ENCODE data around the gene ZNF418.
"Not testable (repeated sequence)": the region's sequence is repeated elsewhere in the genome, so short reads cannot be mapped to it uniquely, and the experiment has no call there.

Gene ZNF418

GRCh38 chr19:57888560-57889231 is 46.5 kb downstream of the ZNF418 start, which contains the start of gene ZNF814:
Gene ZNF814 (minus strand): TSS chr19:57889037. CDS start chr19:57888802, 235 bp downstream.
- Histone ChIP-seq H3K27me3 (ENCODE audit: control insufficient read depth, insufficient read depth, low read length) (no peaks in the 10 kb centered on the region), H3K9ac (ENCODE audit: low read length) (peak within 1 kb of the TSS; percentile 93), H3K4me1 (ENCODE audit: control insufficient read depth, insufficient read depth, low read length) (peaks cover 12% of the 10 kb centered on the region; the same call in 1 of the 2 replicates), H3K4me3 (ENCODE audit: low read depth, low read length) (peak within 1 kb of the TSS; percentile 94), H3K9me3 (ENCODE audit: control insufficient read depth, insufficient read depth, low read depth, low read length) (peaks cover 18% of the 10 kb centered on the region; the same call in 1 of the 2 replicates), H3K27ac (ENCODE audit: low read depth, low read length) (peak within 1 kb of the TSS; percentile 92), H3K36me3 (ENCODE audit: control insufficient read depth, insufficient read depth, low read length) (peaks cover 26% of the 10 kb centered on the region)

GRCh38 chr19:57888107-57888559 is 47.1 kb downstream of the ZNF418 start:
- peak overlapping the region; percentile 93 for H3K9ac ChIP-seq (ENCODE audit: low read length)
- peaks cover 32% of the 10 kb centered on the region for H3K36me3 ChIP-seq (ENCODE audit: control insufficient read depth, insufficient read depth, low read length)
- H3K27ac ChIP-seq (ENCODE audit: low read depth, low read length) = peak overlapping the region; percentile 92
- H3K4me3 ChIP-seq (ENCODE audit: low read depth, low read length) = peak overlapping the region; percentile 94
- peaks cover 18% of the 10 kb centered on the region; the same call in 1 of the 2 replicates for H3K9me3 ChIP-seq (ENCODE audit: control insufficient read depth, insufficient read depth, low read depth, low read length)
- peaks cover 12% of the 10 kb centered on the region; the same call in 1 of the 2 replicates for H3K4me1 ChIP-seq (ENCODE audit: control insufficient read depth, insufficient read depth, low read length)
- H3K27me3 ChIP-seq (ENCODE audit: control insufficient read depth, insufficient read depth, low read length) = no peaks in the 10 kb centered on the region

GRCh38 chr19:57887195-57887941 is 47.8 kb downstream of the ZNF418 start:
- Histone ChIP-seq H3K27me3 (ENCODE audit: control insufficient read depth, insufficient read depth, low read length) (no peaks in the 10 kb centered on the region), H3K4me1 (ENCODE audit: control insufficient read depth, insufficient read depth, low read length) (peaks cover 7% of the 10 kb centered on the region; the same call in 1 of the 2 replicates), H3K36me3 (ENCODE audit: control insufficient read depth, insufficient read depth, low read length) (peaks cover 40% of the 10 kb centered on the region), H3K27ac (ENCODE audit: low read depth, low read length) (peak overlapping the region; percentile 92), H3K9me3 (ENCODE audit: control insufficient read depth, insufficient read depth, low read depth, low read length) (peaks cover 18% of the 10 kb centered on the region; the same call in 1 of the 2 replicates), H3K9ac (ENCODE audit: low read length) (peak overlapping the region; percentile 93), H3K4me3 (ENCODE audit: low read depth, low read length) (peak overlapping the region; percentile 94)

- Histone ChIP-seq H3K4me1 (ENCODE audit: control insufficient read depth, insufficient read depth, low read length) (peaks cover 7% of the 10 kb centered on the region; the same call in 1 of the 2 replicates), H3K9ac (ENCODE audit: low read length) (no peak overlapping the region), H3K4me3 (ENCODE audit: low read depth, low read length) (peak overlapping the region; percentile 94)
These were observed 49.2 kb downstream of the ZNF418 start for GRCh38 chr19:57886046-57886445.

GRCh38 chr19:57873883-57874799 is 61.1 kb downstream of the ZNF418 start:
- H3K9me3 ChIP-seq (ENCODE audit: control insufficient read depth, insufficient read depth, low read depth, low read length) = peaks cover 82% of the 10 kb centered on the region
- not testable (repeated sequence) for H3K27ac ChIP-seq (ENCODE audit: low read depth, low read length); H3K27me3 ChIP-seq (ENCODE audit: control insufficient read depth, insufficient read depth, low read length); H3K9ac ChIP-seq (ENCODE audit: low read length); H3K4me1 ChIP-seq (ENCODE audit: control insufficient read depth, insufficient read depth, low read length); H3K4me3 ChIP-seq (ENCODE audit: low read depth, low read length)
- peaks cover 95% of the 10 kb centered on the region for H3K36me3 ChIP-seq (ENCODE audit: control insufficient read depth, insufficient read depth, low read length)

More at GRCh38 chr19:57886046-57886445, 49.2 kb downstream of the ZNF418 start:
- Histone ChIP-seq H3K27ac (ENCODE audit: low read depth, low read length) (peak overlapping the region; percentile 62; the same call in 1 of the 2 replicates), H3K36me3 (ENCODE audit: control insufficient read depth, insufficient read depth, low read length) (peaks cover 40% of the 10 kb centered on the region), H3K9me3 (ENCODE audit: control insufficient read depth, insufficient read depth, low read depth, low read length) (peaks cover 18% of the 10 kb centered on the region; the same call in 1 of the 2 replicates), H3K27me3 (ENCODE audit: control insufficient read depth, insufficient read depth, low read length) (no peaks in the 10 kb centered on the region)

- Histone ChIP-seq H3K27ac (ENCODE audit: low read depth, low read length) (no peak overlapping the region), H3K36me3 (ENCODE audit: control insufficient read depth, insufficient read depth, low read length) (peaks cover 92% of the 10 kb centered on the region), H3K9me3 (ENCODE audit: control insufficient read depth, insufficient read depth, low read depth, low read length) (peaks cover 74% of the 10 kb centered on the region), H3K4me1 (ENCODE audit: control insufficient read depth, insufficient read depth, low read length) (no peaks in the 10 kb centered on the region), H3K9ac (ENCODE audit: low read length) (no peak overlapping the region), H3K4me3 (ENCODE audit: low read depth, low read length) (no peak overlapping the region), H3K27me3 (ENCODE audit: control insufficient read depth, insufficient read depth, low read length) (no peaks in the 10 kb centered on the region)
These were observed 62.8 kb downstream of the ZNF418 start for GRCh38 chr19:57872450-57872849.

All from HUES6 (cell line).